Omental fat pad (tissue), 4 donors: Measurements from ENCODE around the gene C1QTNF8. TPM values are rescaled to one million over a fixed set of nuclear protein-coding genes. Genes with fewer than 3 reads are reported as not detected.

Experiments used
- ATAC-seq: fragments of 150-250 bp; one replicate; pipeline ENCODE4 v1.9.1; 2016; ENCODE audit warnings: mild to moderate bottlenecking, moderate library complexity; ENCODE audit not compliant: low FRiP score
- DNase-seq: peaks from one replicate; pipeline ENCODE4 v3.0.0-alpha.2; 2019; ENCODE audit warnings: low spot score
- total RNA-seq, 4 donors: library from RNA; depleted of rRNA; stranded (reverse); fragments of >200 nt; gene quantifications; one replicate each; pipeline ENCODE4 v1.1.0, GENCODE V29; 2016
- TF ChIP-seq, protein P1 (sequence below), 3 donors: fragments of 450-650 bp; IDR thresholded peaks; one replicate each; pipeline ENCODE4 v1.5.1; 2016 to 2017; ENCODE audit warnings: antibody characterized with exemption in 3 of 3, mild to moderate bottlenecking in 3 of 3, moderate library complexity in 2 of 3

Gene C1QTNF8
- total RNA-seq, 4 donors from 2014 or later, result not detected

DNA sequence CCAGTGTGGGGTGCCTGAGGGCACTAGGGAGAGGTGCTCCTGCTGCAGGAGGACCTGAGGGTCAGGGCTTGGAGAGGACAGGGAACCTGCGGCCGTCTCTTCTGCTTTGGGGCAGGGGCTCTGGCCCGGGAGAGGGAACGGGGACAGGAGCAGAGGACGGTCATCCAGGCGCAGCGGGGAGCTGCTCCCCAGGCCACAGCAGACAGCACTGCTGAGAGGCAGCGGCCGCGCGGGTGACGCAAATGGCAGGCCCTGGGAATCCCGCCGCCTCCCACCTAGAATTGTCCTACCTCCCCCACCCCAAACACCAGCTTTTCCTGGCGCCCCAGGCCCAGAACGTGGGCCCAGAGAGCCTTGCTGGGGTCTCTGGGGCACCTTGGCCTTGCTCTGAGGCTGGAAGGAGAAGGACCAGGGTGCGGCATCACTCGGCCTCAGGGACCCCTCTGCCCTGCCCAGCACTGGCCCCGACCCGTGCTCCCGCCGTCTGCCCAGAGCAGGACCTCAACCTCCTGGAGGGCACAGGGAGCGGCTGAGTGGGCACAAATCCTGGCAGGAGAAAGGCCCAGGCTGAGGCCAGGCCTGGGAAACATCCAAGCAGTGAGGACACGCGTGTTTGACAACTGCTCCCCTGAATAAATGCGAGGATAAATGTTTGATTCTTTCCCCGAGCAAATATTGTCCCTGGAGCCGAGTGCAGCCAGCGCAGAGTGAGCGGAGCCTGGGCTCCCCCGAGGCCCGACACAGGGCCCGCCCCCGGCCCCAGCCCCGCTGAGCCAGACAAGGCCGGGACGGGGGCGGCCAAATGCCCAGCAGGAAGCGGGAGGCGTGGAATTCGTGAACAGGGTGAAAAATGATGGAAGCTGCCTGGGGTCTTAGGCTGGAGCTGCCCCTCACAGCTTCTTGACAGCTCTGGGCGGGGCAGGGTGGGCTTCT is 15.0 kb downstream of the C1QTNF8 start:
- ATAC-seq (no peak), DNase-seq (no peak)
- TF ChIP-seq, protein P1, sequence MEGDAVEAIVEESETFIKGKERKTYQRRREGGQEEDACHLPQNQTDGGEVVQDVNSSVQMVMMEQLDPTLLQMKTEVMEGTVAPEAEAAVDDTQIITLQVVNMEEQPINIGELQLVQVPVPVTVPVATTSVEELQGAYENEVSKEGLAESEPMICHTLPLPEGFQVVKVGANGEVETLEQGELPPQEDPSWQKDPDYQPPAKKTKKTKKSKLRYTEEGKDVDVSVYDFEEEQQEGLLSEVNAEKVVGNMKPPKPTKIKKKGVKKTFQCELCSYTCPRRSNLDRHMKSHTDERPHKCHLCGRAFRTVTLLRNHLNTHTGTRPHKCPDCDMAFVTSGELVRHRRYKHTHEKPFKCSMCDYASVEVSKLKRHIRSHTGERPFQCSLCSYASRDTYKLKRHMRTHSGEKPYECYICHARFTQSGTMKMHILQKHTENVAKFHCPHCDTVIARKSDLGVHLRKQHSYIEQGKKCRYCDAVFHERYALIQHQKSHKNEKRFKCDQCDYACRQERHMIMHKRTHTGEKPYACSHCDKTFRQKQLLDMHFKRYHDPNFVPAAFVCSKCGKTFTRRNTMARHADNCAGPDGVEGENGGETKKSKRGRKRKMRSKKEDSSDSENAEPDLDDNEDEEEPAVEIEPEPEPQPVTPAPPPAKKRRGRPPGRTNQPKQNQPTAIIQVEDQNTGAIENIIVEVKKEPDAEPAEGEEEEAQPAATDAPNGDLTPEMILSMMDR (IDR thresholded peaks at IDR 0.05), result no peak

DNA sequence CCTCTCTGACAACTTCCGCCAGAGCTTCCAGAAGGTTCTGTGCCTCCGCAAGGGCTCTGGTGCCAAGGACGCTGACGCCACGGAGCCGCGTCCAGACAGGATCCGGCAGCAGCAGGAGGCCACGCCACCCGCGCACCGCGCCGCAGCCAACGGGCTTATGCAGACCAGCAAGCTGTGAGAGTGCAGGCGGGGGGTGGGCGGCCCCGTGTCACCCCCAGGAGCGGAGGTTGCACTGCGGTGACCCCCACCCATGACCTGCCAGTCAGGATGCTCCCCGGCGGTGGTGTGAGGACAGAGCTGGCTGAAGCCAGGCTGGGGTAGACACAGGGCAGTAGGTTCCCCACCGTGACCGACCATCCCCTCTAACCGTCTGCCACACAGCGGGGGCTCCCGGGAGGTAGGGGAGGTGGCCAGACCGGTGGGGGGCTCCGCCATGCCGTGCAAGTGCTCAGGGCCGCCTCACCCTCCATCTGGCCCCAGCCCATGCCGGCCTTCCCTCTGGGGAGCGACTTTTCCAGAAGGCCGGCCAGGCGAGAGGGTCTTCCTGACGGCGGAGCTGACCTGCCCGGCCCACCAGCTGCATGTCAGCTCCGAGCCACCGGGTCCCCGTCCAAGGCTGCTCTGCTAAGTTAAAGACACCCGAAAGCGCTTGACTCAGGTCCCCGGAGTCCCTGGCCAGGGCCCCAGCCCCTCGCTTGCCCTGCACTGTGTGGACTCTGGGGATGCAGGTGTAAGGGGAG is 16.1 kb downstream of the C1QTNF8 start:
- ATAC-seq (no peak), DNase-seq (no peak)
- TF ChIP-seq, protein P1 (IDR thresholded peaks at IDR 0.05), result no peak

DNA sequence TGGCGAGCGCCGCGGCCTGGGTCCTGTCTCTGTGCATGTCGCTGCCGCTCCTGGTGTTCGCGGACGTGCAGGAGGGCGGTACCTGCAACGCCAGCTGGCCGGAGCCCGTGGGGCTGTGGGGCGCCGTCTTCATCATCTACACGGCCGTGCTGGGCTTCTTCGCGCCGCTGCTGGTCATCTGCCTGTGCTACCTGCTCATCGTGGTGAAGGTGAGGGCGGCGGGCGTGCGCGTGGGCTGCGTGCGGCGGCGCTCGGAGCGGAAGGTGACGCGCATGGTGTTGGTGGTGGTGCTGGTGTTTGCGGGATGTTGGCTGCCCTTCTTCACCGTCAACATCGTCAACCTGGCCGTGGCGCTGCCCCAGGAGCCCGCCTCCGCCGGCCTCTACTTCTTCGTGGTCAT is 16.7 kb downstream of the C1QTNF8 start:
- no peak for ATAC-seq

DNA sequence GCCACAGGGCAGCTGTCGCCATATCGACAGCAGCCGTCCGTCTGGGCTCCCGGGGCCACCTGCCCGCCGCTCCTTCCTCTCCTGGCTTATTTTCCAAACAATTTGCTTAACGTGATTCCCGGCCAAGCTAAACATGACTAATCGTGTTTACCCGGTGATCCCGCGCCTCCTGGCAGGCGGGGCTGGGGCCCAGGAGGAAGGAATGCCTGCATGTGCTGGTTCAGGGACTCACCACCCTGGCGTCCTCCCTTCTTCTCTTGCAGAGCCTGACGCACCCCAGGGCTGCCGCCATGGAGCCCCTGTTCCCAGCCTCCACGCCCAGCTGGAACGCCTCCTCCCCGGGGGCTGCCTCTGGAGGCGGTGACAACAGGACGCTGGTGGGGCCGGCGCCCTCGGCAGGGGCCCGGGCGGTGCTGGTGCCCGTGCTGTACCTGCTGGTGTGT is 17.4 kb downstream of the C1QTNF8 start:
- ATAC-seq (peak; percentile 38), DNase-seq (no peak)
- TF ChIP-seq, protein P1 (IDR thresholded peaks at IDR 0.05), result no peak

More for the DNA sequence above, 16.7 kb downstream of the C1QTNF8 start:
- TF ChIP-seq, protein P1 (IDR thresholded peaks at IDR 0.05), result no peak
- no peak for DNase-seq

DNA sequence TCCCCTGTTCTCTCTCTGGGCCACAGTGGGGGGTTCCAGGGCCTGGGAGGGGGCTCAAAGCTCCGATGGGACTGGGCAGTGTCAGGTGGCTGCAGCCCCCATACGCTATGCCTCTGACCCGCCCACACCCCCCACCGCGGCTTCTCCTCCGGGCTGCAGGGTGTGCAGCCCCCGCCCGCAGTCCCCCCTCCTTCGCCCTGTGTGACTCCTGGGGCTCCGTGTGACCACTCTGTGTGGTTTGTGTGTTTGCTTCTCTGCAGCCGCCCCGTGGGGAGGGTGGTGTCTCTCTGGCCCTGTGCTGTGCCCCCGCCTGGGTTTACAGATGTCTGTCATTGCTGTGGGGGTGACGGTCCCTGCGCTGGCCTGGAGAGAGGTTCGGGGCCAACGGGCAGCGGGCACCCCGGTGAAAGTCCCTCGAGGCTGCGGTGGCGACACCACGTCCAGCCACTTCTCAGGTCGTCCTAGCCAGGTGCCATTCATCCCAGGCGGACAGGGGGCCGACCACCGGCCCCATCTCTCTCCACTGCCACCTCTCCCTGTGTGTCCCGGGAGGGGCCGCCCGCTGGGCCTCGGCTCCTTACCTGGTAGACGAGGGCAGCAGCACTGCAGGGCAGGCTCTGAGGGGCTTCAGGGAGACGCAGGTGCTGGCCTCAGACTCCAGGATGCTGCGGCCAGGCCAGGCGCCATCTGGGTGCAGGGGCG is 18.0 kb downstream of the C1QTNF8 start:
- TF ChIP-seq, protein P1 (IDR thresholded peaks at IDR 0.05), result no peak
- ATAC-seq (no peak), DNase-seq (no peak)

DNA sequence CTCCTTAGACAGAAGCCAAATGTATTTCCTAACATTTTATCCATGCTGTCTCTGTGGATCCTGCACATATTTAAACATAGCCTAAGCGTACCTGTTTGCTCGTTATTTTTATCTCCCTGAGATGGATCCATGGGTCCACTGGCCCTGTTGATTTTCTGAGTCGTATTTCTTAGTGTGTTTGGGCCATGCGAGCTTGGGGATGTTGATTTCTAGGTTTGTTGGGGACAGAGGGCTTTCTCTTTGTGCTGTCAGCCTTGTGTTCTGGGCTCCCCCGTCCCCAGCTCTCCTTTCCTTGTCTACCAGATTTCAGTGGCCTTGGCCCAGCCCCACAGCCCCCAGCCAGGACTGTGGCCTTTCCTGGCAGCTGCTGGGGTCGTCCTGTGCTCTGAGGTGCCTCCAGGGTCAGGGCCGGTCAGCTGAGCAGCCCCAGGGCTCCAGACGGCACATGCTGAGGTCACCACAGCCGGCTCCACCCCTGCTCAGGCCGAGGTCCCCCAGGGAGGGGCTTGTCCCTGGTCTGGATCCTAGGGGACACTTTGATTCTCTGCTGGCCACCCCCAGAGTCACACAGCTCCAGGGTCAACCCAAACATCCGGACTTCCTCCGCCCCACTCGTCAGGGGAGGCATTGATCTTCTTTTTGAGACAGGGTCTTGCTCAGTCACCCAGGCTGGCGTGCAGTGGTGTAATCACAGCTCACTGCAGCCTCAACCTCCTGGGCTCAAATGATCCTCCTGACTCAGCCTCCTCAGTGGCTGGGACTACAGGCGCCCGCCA is 19.1 kb downstream of the C1QTNF8 start:
- no peak for ATAC-seq
- no peak for DNase-seq
- TF ChIP-seq, protein P1 (IDR thresholded peaks at IDR 0.05), result no peak
